Astrocyte (in vitro differentiated cells and primary cell): Measurements from ENCODE around the gene ACOT8.

Experiments used
- CTCF ChIP-seq: IDR thresholded peaks from 2 replicates; pipeline ENCODE4 v1.5.1; 2011; ENCODE audit warnings: low read depth, mild to moderate bottlenecking, inconsistent platforms, low read length, moderate library complexity; ENCODE audit not compliant: insufficient read depth
- EZH2 ChIP-seq: IDR thresholded peaks from 2 replicates; pipeline ENCODE4 v1.6.1; 2012; ENCODE audit warnings: mild to moderate bottlenecking, low read length, inconsistent platforms; ENCODE audit not compliant: insufficient read depth

GRCh38 chr20:45796337-45797065 is 60.7 kb downstream of the ACOT8 start:
- TF ChIP-seq CTCF (no peak), EZH2 (no peak)
